ENCODE results near the gene SH3YL1. TPM values are rescaled to one million over a fixed set of nuclear protein-coding genes. Genes with fewer than 3 reads are reported as not detected.

SH3YL1 gene
- polyA plus RNA-seq, 1 of the 3 experiments (the other 2 are of a cell fraction), result 22.7 TPM

DNA sequence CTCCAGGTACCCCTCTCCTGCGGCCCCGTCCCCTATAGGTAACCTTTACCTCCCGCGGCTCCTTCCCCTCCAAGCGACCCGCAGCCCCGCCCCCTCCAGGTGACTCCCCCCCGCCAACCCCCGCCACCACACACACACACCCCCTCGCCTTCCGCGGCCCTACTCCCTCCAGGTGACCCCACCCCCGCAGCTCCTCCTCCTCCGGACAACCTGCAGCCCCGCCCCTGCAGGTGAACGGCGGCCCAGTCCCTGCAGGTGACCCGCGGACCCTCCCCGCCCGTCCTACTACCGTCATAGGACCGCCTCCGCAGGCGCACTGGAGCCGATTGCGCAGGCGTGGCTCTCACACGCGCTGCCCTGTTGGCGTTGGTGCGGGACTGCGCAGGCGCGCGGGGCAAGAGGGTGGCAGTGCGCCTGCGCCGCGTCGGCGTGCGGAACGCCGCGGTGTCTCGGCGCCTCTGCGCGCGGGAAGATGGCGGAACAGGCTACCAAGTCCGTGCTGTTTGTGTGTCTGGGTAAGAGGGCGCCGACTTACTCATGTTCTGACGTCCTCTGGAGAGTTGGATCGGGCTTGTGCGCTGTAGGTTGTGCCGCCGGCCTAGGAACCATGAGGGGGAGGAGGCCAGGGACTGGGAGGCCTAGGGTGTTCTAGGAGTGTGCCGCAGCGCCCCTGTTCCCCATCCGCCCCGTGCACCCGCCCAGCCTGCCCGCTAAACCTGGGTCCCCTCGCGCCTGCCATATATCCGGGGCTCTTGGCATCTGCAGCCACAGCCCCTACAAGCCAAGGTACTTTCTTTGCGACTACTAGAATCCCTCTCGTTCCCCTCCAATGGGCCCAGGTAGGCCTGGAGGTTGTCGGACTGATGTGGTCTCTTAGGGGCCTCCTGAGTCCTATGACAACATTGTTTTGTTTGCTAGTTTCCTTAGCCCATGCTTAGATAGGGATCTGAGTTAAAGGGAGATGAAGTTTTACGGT, 949 bp upstream of the SH3YL1 start, which contains the start of gene ACP1 (continued):
- TF ChIP-seq, protein P1, sequence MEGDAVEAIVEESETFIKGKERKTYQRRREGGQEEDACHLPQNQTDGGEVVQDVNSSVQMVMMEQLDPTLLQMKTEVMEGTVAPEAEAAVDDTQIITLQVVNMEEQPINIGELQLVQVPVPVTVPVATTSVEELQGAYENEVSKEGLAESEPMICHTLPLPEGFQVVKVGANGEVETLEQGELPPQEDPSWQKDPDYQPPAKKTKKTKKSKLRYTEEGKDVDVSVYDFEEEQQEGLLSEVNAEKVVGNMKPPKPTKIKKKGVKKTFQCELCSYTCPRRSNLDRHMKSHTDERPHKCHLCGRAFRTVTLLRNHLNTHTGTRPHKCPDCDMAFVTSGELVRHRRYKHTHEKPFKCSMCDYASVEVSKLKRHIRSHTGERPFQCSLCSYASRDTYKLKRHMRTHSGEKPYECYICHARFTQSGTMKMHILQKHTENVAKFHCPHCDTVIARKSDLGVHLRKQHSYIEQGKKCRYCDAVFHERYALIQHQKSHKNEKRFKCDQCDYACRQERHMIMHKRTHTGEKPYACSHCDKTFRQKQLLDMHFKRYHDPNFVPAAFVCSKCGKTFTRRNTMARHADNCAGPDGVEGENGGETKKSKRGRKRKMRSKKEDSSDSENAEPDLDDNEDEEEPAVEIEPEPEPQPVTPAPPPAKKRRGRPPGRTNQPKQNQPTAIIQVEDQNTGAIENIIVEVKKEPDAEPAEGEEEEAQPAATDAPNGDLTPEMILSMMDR (IDR thresholded peaks at IDR 0.05), result peak; percentile 26
- peak; percentile 63 for TF ChIP-seq CHD2 (IDR thresholded peaks at IDR 0.05; ENCODE audit: low read length, partially characterized antibody)
- peak; percentile 86 for TF ChIP-seq POLR2AphosphoS5 (IDR thresholded peaks at IDR 0.05; ENCODE audit: low read depth, low read length)
- TF ChIP-seq, protein P2, sequence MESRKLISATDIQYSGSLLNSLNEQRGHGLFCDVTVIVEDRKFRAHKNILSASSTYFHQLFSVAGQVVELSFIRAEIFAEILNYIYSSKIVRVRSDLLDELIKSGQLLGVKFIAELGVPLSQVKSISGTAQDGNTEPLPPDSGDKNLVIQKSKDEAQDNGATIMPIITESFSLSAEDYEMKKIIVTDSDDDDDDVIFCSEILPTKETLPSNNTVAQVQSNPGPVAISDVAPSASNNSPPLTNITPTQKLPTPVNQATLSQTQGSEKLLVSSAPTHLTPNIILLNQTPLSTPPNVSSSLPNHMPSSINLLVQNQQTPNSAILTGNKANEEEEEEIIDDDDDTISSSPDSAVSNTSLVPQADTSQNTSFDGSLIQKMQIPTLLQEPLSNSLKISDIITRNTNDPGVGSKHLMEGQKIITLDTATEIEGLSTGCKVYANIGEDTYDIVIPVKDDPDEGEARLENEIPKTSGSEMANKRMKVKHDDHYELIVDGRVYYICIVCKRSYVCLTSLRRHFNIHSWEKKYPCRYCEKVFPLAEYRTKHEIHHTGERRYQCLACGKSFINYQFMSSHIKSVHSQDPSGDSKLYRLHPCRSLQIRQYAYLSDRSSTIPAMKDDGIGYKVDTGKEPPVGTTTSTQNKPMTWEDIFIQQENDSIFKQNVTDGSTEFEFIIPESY (IDR thresholded peaks at IDR 0.05; ENCODE audit: borderline replicate concordance, low read depth), result no peak
- no peak for TF ChIP-seq GABPA (IDR thresholded peaks at IDR 0.05; ENCODE audit: low read depth)
- TF ChIP-seq RFX5 (IDR thresholded peaks at IDR 0.05; ENCODE audit: low read length), result no peak
- TF ChIP-seq MXI1 (IDR thresholded peaks at IDR 0.05; ENCODE audit: low read depth, low read length), result peak; percentile 85
- TF ChIP-seq RXRA (IDR thresholded peaks at IDR 0.05; ENCODE audit: borderline replicate concordance, low read depth), result no peak

DNA sequence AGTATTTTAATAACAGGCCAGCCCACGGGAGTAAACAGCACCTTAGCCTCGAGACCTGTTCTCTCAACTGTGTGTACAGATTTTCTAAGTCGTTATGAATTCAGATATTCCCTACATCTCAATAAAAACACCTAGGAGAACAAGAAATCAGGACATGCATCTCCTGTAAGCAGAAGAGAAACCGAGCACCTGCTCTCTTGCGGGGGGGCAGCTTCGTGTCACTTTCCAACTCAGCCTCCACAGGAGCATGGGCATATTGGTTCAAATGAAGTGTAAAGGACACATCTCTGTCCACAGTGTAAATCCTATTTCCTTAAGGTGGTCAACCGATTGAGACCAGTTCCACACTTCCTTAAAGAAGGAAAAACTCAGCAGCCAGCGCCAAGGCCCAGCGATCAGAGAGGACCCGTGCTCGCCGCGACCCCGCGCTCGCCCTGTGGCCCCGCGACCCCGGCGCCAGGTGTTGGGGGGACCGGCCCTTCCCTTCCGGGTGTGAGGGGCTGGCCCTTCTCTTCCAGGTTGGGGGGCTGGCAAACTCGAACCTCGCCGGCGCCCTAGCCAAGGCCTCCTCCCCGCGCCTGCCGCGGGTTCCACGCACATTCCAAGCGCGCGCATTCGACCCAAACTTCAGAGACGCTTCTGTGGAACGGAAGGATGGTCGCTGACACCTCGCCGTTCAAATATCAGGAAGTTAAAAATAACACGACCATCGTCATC, 652 bp downstream of the SH3YL1 start:
- H3K27me3 ChIP-seq (ENCODE audit: insufficient read depth), result no peaks in the 10 kb centered on the region
- peaks cover 32 to 34% of the 10 kb centered on the region in 2 experiments for H3K36me3 ChIP-seq (replicated peaks in 1 of 2; ENCODE audit: control insufficient read depth in 1 of 2, insufficient read depth in 2 of 2, low read length in 1 of 2)
- no peak for DNase-seq
- ChIA-PET CTCF (interaction anchor here (1.3 kb wide), 1 partner anchor 12 kb away, joined by 3 read pairs; no protein-coding TSS in a partner anchor), POLR2A (no interaction called here)
- 96% methylated on average over 42 of the region's 42 CpGs for WGBS (ENCODE audit: low lambda C conversion rate)
- H3F3A ChIP-seq (replicated peaks; ENCODE audit: insufficient read depth), result no peaks in the 10 kb centered on the region
- H3K4me1 ChIP-seq (ENCODE audit: control insufficient read depth in 1 of 2, insufficient read depth in 2 of 2, low read depth in 1 of 2, low read length in 1 of 2), result peaks cover 13 to 25% of the 10 kb centered on the region in 2 experiments; a peak in 3 of 4 replicates
- TF ChIP-seq, protein P3, sequence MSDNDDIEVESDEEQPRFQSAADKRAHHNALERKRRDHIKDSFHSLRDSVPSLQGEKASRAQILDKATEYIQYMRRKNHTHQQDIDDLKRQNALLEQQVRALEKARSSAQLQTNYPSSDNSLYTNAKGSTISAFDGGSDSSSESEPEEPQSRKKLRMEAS (IDR thresholded peaks at IDR 0.05; ENCODE audit: low read depth), result no peak
- TF ChIP-seq TCF12 (IDR thresholded peaks at IDR 0.05) (no peak), NRF1 (IDR thresholded peaks at IDR 0.05; ENCODE audit: low read depth, low read length) (no peak)
- peaks cover 18% of the 10 kb centered on the region for H4K20me1 ChIP-seq (ENCODE audit: insufficient read depth)
- no peak overlapping the region for H3K27ac ChIP-seq (ENCODE audit: low read depth in 2 of 2, low read length in 1 of 2)
- H3K9me3 ChIP-seq, result no peaks in the 10 kb centered on the region
- H3K79me2 ChIP-seq (ENCODE audit: insufficient read depth), result peaks cover 55% of the 10 kb centered on the region
- no peaks in the 10 kb centered on the region for H3K9me2 ChIP-seq
- H3K9ac ChIP-seq, result no peak overlapping the region
- no peak overlapping the region for H2AFZ ChIP-seq (ENCODE audit: low read depth)
- peak overlapping the region; percentile 94 for H3K4me2 ChIP-seq
- H3K4me3 ChIP-seq (ENCODE audit: low read depth in 2 of 2, low read length in 1 of 2), result peak overlapping the region; percentile 98 to 100

All from SK-N-SH (cell line).